Mucosa of gallbladder (tissue), 1 donor: ENCODE measurements around the gene FXYD2. TPM values are rescaled to one million over a fixed set of nuclear protein-coding genes. Genes with fewer than 3 reads are reported as not detected.
"Not testable (repeated sequence)": the region's sequence is repeated elsewhere in the genome, so short reads cannot be mapped to it uniquely, and the experiment has no call there.

Experiments
- DNase-seq: peaks from one replicate; pipeline ENCODE4 v3.0.0-alpha.2; 2020; ENCODE audit warnings: low spot score
- total RNA-seq: library from RNA; stranded (reverse); gene quantifications from one replicate; pipeline ENCODE4 v1.2.1, GENCODE V29; 2021
- donor health status: DM: no; HTN: no; CAD: no.

Gene FXYD2
- total RNA-seq: 1,539 TPM

- peak; percentile 73 for DNase-seq
Measured at GRCh38 chr11:117824571-117825537, at the start of gene FXYD2. Gene FXYD2 (minus strand): TSS chr11:117824744. CDS start chr11:117824678, 66 bp downstream.

- no peak for DNase-seq
Measured at GRCh38 chr11:117873828-117874125, 49.2 kb upstream of the FXYD2 start.

GRCh38 chr11:117872975-117873827, 48.7 kb upstream of the FXYD2 start:
- no peak for DNase-seq

GRCh38 chr11:117872420-117872961, 47.9 kb upstream of the FXYD2 start:
- DNase-seq: peak; percentile 55

DNA sequence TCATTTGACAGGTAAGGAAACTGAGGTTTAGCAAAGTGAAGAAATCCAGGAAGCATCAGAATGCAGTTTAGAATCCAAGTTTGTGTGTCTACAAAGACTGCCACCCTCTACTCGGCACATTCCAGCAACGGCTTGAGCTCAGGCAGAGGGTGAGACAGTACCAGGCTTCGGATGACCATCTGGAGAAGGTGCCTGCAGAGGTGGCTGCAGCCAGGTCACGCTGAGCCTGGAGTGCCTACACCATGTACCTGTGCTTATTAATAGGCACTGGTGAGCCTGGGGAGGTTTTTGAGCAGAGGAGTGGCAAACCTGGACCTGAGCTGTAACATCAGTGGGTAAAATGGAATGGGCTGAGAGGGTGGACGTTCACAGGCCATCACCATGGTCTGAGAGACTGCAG, 47.2 kb upstream of the FXYD2 start:
- DNase-seq: no peak

- no peak for DNase-seq
Measured at GRCh38 chr11:117871160-117871559, 46.6 kb upstream of the FXYD2 start.

DNA sequence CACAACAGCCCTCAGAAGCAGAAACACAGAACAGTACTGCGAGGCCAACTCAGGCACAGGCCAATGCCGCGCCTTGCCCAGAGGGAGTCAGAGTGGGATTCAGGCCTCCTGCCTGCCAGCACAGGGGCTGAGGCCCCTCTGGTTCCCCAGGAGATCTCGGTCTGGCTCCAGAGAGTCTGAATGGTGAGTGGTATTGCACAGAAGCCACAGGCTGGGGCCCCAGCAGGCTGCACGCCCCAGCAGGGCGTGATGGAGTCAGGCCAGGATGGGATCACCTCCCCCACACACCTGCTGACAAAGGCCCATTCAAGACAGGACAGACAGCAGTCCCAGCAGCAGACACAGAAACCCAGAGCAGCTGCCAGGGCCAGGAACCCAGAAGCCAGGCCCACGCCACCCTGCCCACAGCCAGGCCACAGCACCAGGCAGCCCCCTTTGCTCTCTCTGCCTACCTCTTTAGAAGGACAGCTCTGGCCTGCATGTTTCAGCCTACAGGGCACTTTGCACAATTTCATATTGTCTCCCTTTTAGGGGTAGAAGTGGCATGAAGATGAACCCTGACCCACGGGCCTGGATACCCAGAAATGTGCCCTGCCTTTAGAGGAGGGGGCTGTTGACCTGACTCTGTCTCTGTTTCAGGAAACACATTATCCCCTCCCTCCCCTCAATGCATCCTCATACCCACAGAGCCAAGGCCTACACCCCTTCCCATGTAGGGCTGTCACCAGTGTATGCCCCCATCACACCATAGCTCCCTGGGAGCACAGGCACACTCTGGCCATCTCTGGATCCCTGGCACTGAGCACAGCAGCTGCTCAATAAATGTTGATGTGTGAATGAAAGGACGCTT, 45.8 kb upstream of the FXYD2 start:
- no peak for DNase-seq

GRCh38 chr11:117869604-117870003, 45.1 kb upstream of the FXYD2 start:
- no peak for DNase-seq

- DNase-seq: no peak
Measured at GRCh38 chr11:117868815-117869561, 44.4 kb upstream of the FXYD2 start.

DNA sequence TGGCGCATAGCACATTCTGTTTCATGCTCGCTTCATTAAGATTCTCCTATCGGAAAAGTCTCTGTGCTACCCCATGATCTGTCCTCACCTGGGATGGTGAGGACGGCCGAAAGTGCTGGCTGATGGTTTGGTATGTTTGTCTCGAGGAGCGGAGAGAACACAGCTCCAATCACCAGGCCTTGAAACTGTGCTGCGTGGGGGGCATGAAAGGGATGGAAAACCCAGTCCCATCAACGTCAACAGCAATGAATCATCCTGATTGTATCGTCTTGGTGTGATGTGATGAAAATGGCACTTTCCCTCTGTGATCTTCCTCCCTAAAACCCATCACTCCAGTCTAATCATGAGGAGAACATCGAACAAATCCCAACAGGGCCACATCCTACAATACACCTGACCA, 43.5 kb upstream of the FXYD2 start:
- DNase-seq: no peak

DNA sequence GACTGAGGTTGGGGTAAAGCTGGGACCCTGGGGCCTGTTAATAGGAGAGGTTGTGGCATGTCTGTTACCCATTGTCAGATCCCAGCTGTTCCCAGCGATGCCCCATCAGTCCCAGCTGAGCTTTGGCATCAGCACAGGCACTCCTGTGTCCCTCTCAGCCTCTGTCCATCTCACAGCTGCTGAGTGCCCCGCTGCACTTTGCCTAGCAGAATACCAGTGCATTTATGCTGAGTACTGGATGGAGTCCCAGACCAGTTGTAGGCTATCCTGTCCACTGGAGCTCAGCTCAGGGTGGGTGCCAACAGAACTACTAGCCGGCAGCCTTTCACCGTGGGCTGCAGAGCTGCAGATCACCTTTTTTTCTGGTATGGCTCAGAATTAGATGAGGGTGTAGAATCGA, 42.0 kb upstream of the FXYD2 start:
- no peak for DNase-seq

DNA sequence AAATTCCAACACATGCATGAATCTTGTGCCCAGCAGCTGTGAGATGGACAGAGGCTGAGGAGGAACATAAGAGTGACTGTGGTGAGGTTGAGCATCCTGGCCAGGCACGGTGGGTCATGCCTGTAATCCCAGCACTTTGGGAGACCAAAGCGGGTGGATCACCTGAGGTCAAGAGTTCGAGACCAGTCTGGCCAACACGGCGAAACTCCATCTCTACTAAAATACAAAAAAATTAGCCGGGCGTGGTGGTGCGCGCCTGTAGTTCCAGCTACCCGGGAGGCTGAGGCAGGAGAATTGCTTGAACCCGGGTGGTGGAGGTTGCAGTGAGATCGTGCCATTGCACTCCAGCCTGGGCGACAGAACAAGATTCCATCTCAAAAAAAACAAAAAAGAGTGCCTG, 41.0 kb upstream of the FXYD2 start:
- DNase-seq: not testable (repeated sequence)

DNA sequence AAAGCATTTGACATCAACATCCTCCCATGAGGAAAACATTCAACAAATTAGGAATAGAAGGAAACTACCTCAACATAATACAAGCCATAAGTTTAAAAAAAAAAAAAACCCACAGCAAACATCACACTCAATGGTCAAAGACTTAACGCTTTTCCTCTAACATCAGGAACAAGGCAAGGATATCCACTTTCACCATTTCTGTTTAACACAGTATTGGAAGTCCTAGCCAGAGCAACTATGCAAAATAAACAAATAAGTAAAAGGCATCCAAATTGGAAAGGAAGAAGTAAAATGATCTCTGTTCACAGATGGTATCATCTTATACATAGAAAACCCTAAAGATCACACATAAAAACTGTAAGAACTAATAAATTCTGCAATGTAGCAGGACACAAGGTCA, 38.8 kb upstream of the FXYD2 start:
- DNase-seq: no peak

DNA sequence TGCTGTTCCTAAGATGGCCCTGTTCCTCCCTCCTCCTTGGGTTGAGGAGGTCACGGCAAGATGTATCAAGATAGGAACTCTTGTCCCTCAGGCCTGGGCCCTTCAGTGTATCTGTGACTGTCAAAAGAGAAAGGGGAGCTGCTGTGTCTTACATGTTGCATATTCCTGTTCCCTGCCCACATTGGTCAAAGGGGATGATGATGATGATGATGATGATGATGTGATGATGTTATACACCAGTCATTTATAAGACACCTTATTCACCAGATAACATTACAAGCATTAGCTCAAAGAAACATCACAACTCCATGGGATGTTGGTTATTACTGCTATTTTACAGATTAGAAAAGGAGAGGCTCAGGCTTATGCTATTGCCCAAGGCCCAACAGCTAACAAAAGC, 38.2 kb upstream of the FXYD2 start:
- no peak for DNase-seq

GRCh38 chr11:117862019-117862725, 37.6 kb upstream of the FXYD2 start:
- no peak for DNase-seq

GRCh38 chr11:117861151-117862018, 36.8 kb upstream of the FXYD2 start:
- no peak for DNase-seq

DNA sequence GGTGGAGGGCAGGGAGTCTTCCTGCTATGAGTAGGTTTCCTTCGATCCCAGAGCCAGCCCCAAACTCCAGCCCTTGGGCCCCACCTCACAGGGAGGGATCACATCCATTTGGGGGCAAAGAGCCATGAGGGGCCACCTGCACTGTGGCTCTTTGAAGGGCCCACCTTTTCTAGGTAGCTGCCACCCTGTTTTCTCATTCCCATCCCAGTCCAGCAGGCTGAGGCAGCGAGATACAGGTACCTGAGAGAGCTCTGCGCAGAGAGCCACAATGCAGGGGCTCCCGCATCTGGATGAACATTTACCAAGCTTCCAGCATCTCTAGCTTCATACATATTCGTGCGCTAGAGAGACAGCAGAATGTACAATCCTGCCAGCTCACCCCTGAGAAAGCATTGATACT, 35.6 kb upstream of the FXYD2 start:
- DNase-seq: no peak

- no peak for DNase-seq
Measured at GRCh38 chr11:117859488-117860112, 35.1 kb upstream of the FXYD2 start.

- no peak for DNase-seq
Measured at GRCh38 chr11:117859061-117859460, 34.5 kb upstream of the FXYD2 start.
